Breast epithelium (tissue), 3 donors: ENCODE results near the gene ST7.

Experiments
- POLR2A ChIP-seq: fragments of 450-650 bp; IDR thresholded peaks from one replicate; pipeline ENCODE4 v1.6.1; 2016; ENCODE audit warnings: antibody characterized with exemption, mild to moderate bottlenecking, moderate library complexity
- POLR2AphosphoS5 ChIP-seq, 3 donors: sonication (generic); formaldehyde crosslinking; IDR thresholded peaks; one replicate each; pipeline ENCODE4 v1.6.1; 2017; ENCODE audit warnings: antibody characterized with exemption in 3 of 3
- TF ChIP-seq, protein P1 (sequence below), 3 donors: fragments of 450-650 bp; IDR thresholded peaks; one replicate each; pipeline ENCODE4 v1.5.1; 2016 to 2017; ENCODE audit warnings: antibody characterized with exemption in 3 of 3, mild to moderate bottlenecking in 3 of 3, moderate library complexity in 3 of 3

DNA sequence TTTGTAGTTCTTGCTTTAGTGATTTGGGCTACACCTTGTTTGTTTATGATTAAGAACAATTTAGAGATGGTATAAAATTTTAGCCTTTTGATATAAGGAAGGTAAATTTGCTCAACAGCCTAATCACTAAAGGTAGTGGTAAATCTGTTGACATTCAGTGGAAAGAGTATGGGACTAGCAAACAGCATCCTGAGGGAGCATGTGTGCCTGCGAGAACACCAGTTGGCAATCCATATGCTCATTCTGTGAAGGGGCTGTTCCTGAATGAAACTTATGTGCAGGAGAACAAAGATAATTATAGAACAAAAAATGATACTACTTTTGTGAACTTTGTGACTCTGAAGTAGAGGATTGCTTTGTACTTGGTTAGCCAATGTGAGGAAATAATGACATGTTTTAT is 46.9 kb upstream of the ST7 start:
- TF ChIP-seq POLR2AphosphoS5 (IDR thresholded peaks at IDR 0.05), result no peak
- TF ChIP-seq, protein P1, sequence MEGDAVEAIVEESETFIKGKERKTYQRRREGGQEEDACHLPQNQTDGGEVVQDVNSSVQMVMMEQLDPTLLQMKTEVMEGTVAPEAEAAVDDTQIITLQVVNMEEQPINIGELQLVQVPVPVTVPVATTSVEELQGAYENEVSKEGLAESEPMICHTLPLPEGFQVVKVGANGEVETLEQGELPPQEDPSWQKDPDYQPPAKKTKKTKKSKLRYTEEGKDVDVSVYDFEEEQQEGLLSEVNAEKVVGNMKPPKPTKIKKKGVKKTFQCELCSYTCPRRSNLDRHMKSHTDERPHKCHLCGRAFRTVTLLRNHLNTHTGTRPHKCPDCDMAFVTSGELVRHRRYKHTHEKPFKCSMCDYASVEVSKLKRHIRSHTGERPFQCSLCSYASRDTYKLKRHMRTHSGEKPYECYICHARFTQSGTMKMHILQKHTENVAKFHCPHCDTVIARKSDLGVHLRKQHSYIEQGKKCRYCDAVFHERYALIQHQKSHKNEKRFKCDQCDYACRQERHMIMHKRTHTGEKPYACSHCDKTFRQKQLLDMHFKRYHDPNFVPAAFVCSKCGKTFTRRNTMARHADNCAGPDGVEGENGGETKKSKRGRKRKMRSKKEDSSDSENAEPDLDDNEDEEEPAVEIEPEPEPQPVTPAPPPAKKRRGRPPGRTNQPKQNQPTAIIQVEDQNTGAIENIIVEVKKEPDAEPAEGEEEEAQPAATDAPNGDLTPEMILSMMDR (IDR thresholded peaks at IDR 0.05), result no peak
- TF ChIP-seq POLR2A, result no peak
